HepG2 (cell line): Measurements from ENCODE around the gene AGAP1. TPM values are rescaled to one million over a fixed set of nuclear protein-coding genes. Genes with fewer than 3 reads are reported as not detected.
A peak's percentile ranks its signal among the peaks of the same experiment; 100 is the strongest.

Source experiments
- ATAC-seq: fragments of 200-7000 bp; cut with Tn5 transposase; 3 replicates; pipeline ENCODE4 v1.9.1; 2020; ENCODE audit warnings: mild to moderate bottlenecking, moderate library complexity
- BruUV-seq: library from RNA; stranded (reverse); fragments of 400-500 nt; replicated peaks from 2 replicates; lab custom pipeline; 2021; lab: Mats Ljungman, UMichigan
- CTCF ChIA-PET: fragments of 300-600 bp; formaldehyde crosslinking; extraction: SDS; loops from one replicate; lab custom pipeline; 2021; ENCODE audit warnings: low total read pairs, inconsistent platforms, low intra/inter-chr PET ratio; lab: Yijun Ruan, JAX
- POLR2A ChIA-PET: fragments of 350-600 bp; sonication (Branson Sonifier 250); formaldehyde crosslinking; loops from one replicate; lab custom pipeline; 2020; ENCODE audit warnings: antibody characterized with exemption, inconsistent platforms; lab: Yijun Ruan, JAX
- DNase-seq: peaks from one replicate; pipeline ENCODE4 v3.0.0-alpha.2; 2015; ENCODE audit warnings: low spot score
- FAIRE-seq: peaks from 3 replicates; lab custom pipeline; 2011; peaks lifted over from hg19 to GRCh38; lab: Jason Lieb, UNC
- H2AFZ ChIP-seq: one replicate; pipeline ENCODE4 v1.6.1; 2011; ENCODE audit warnings: low read length, inconsistent platforms
- H3K27ac ChIP-seq: fragments of 300-600 bp; 3 replicates; pipeline ENCODE4 v1.8.0; 2011; ENCODE audit warnings: mixed run types, mild to moderate bottlenecking, mixed read lengths, low read length, inconsistent platforms; ENCODE audit not compliant: insufficient read depth; ENCODE audit errors: extremely low read length
- H3K27me3 ChIP-seq, 2 experiments: fragments of 200-600 bp in 1 of 2; 2 replicates in 1 of 2; 3 replicates in 1 of 2; pipeline versions ENCODE4 v1.6.0 to v1.8.0; 2011; ENCODE audit warnings: low read length in 2 of 2, mild to moderate bottlenecking in 2 of 2, moderate library complexity in 2 of 2, inconsistent platforms in 1 of 2; ENCODE audit not compliant: insufficient read depth in 2 of 2, control insufficient read depth in 1 of 2
- H3K36me3 ChIP-seq, 2 experiments: fragments of 200-600 bp in 1 of 2; replicated peaks in 1 of 2; 2 replicates in 1 of 2; 3 replicates in 1 of 2; pipeline versions ENCODE4 v1.5.1 to v1.8.0; 2011; ENCODE audit warnings: low read length in 2 of 2, inconsistent platforms in 1 of 2; ENCODE audit not compliant: insufficient read depth in 2 of 2, control insufficient read depth in 1 of 2
- H3K4me1 ChIP-seq: 2 replicates; pipeline ENCODE4 v1.5.1; 2012; ENCODE audit warnings: low read length, inconsistent platforms; ENCODE audit not compliant: insufficient read depth
- H3K4me2 ChIP-seq: 2 replicates; pipeline ENCODE4 v1.6.0; 2011; ENCODE audit warnings: low read depth, low read length, inconsistent platforms
- H3K4me3 ChIP-seq, 3 experiments: fragments of 200-600 bp in 1 of 3; sonication (generic), shearing (Covaris generic) in 1 of 3; replicated peaks in 1 of 3; 2 replicates each; pipeline ENCODE4 v1.5.1; 2011 to 2016; ENCODE audit warnings: low read length in 3 of 3, inconsistent platforms in 2 of 3, low read depth in 2 of 3, mild to moderate bottlenecking in 2 of 3, control low read depth in 1 of 3, mixed read lengths in 1 of 3; ENCODE audit not compliant: insufficient read depth in 1 of 3
- H3K79me2 ChIP-seq: one replicate; pipeline ENCODE4 v1.6.1; 2011; ENCODE audit warnings: low read length, inconsistent platforms; ENCODE audit not compliant: insufficient read depth
- H3K9ac ChIP-seq: 2 replicates; pipeline ENCODE4 v1.6.0; 2011; ENCODE audit warnings: mild to moderate bottlenecking, low read depth, low read length, inconsistent platforms; ENCODE audit not compliant: insufficient read depth
- H3K9me3 ChIP-seq: 2 replicates; pipeline ENCODE4 v1.5.1; 2012; ENCODE audit warnings: mild to moderate bottlenecking, low read length
- H4K20me1 ChIP-seq: 2 replicates; pipeline ENCODE4 v1.6.0; 2011; ENCODE audit warnings: inconsistent platforms, mild to moderate bottlenecking, low read length, moderate library complexity; ENCODE audit not compliant: insufficient read depth
- AGO2 ChIP-seq: fragments of 200-400 bp; formaldehyde crosslinking; optimal IDR thresholded peaks from 2 replicates; pipeline ENCODE3; 2017; ENCODE audit warnings: mild to moderate bottlenecking, low read depth, low read length, moderate library complexity
- HOMEZ ChIP-seq: IDR thresholded peaks from 2 replicates; pipeline ENCODE4 v1.6.1; 2016; ENCODE audit warnings: low read depth
- HOXD1 ChIP-seq: sonication (generic); formaldehyde crosslinking; IDR thresholded peaks from 2 replicates; pipeline ENCODE4 v1.5.0; 2020; ENCODE audit warnings: missing genetic modification reagents
- KLF16 ChIP-seq, 2 experiments: sonication (generic) in 1 of 2; formaldehyde crosslinking in 1 of 2; IDR thresholded peaks; 2 replicates each; pipeline versions ENCODE4 v1.6.1 to v1.8.0; 2016 to 2023; ENCODE audit warnings: missing genetic modification reagents in 2 of 2, missing compliant biosample characterization in 1 of 2
- MIER3 ChIP-seq: IDR thresholded peaks from 2 replicates; pipeline ENCODE4 v1.6.1; 2016; ENCODE audit warnings: missing compliant biosample characterization, borderline replicate concordance
- NR1H2 ChIP-seq: sonication (generic); formaldehyde crosslinking; IDR thresholded peaks from 2 replicates; pipeline ENCODE4 v1.8.1; 2022; ENCODE audit warnings: low read depth, missing genetic modification reagents, borderline replicate concordance
- RBAK ChIP-seq: sonication (generic); formaldehyde crosslinking; IDR thresholded peaks from 2 replicates; pipeline ENCODE4 v1.5.1; 2020; ENCODE audit warnings: mild to moderate bottlenecking, missing genetic modification reagents
- SIN3A ChIP-seq: IDR thresholded peaks from 2 replicates; pipeline ENCODE4 v1.6.1; 2011; ENCODE audit warnings: low read depth, mild to moderate bottlenecking, control low read depth, low read length, borderline replicate concordance
- SNAPC5 ChIP-seq: sonication (generic); formaldehyde crosslinking; IDR thresholded peaks from 2 replicates; pipeline ENCODE4 v1.8.1; 2023; ENCODE audit warnings: mild to moderate bottlenecking, missing genetic modification reagents, borderline replicate concordance
- ZFY ChIP-seq: sonication (generic); formaldehyde crosslinking; IDR thresholded peaks from 2 replicates; pipeline ENCODE4 v1.4.0; 2020; ENCODE audit warnings: missing genetic modification reagents
- ZNF281 ChIP-seq: sonication (generic); formaldehyde crosslinking; IDR thresholded peaks from 2 replicates; pipeline ENCODE4 v1.4.0; 2020; ENCODE audit warnings: missing genetic modification reagents, borderline replicate concordance
- ZNF296 ChIP-seq: sonication (generic); formaldehyde crosslinking; conservative IDR thresholded peaks from 2 replicates; pipeline ENCODE4 v1.5.0; 2020; ENCODE audit warnings: mild to moderate bottlenecking, missing genetic modification reagents
- ZNF713 ChIP-seq: sonication (generic); formaldehyde crosslinking; IDR thresholded peaks from 2 replicates; pipeline ENCODE4 v1.4.0; 2020; ENCODE audit warnings: mild to moderate bottlenecking, missing genetic modification reagents
- WGBS: methylation state at CpG from one replicate; pipeline ENCODE4 v1.1.6; 2017; ENCODE audit warnings: low lambda C conversion rate; 5-methylcytosine and 5-hydroxymethylcytosine counted together
- in situ Hi-C: cut with HindIII; loops from 2 replicates; pipeline ENCODE4 v1.10.0; 2017; ENCODE audit warnings: low pct_unique_long_range_greater_than_20kb; ENCODE audit not compliant: extremely low pct_ligation_motif_present
- intact Hi-C: fragments of 100-400 bp; cut with micrococcal nuclease; formaldehyde crosslinking; loops from one replicate; pipeline ENCODE4 v1.10.0; 2022; ENCODE audit not compliant: unreplicated experiment
- polyA plus RNA-seq, 8 experiments: library from polyadenylated mRNA; depleted of rRNA in 3 of 8; stranded (reverse) in 7 of 8; unstranded in 1 of 8; fragments of >200 nt; fragmentation: Illumina TruSeq in 4 of 8; extraction: Trizol in 4 of 8; gene quantifications; 2 replicates each; pipeline versions ENCODE4 v1.2.1 to v1.2.3, GENCODE V29; 2011 to 2016; ENCODE audit warnings: low read depth in 4 of 8, missing spikeins in 1 of 8, mixed read lengths in 1 of 8; ENCODE audit not compliant: insufficient read depth in 1 of 8
- total RNA-seq, 5 experiments: library from RNA; depleted of rRNA; stranded (reverse); fragments of >200 nt; fragmentation: Illumina TruSeq; extraction: Trizol; gene quantifications; 2 replicates each; pipeline ENCODE4 v1.2.3, GENCODE V29; 2016; ENCODE audit warnings: low read depth in 1 of 5
- TF ChIP-seq, protein P1 (sequence below): sonication (generic); formaldehyde crosslinking; IDR thresholded peaks from 2 replicates; pipeline ENCODE4 v1.4.0; 2020; ENCODE audit warnings: missing genetic modification reagents
- TF ChIP-seq, protein P2 (sequence below): sonication (generic); formaldehyde crosslinking; IDR thresholded peaks from 2 replicates; pipeline ENCODE4 v1.5.0; 2020; ENCODE audit warnings: mild to moderate bottlenecking, missing genetic modification reagents, borderline replicate concordance

The AGAP1 gene
- total and polyA plus RNA-seq, 2 of the 13 experiments (the other 11 are each of a cell fraction or from before 2014, with no cell fraction given) = 21.2 to 32.7 TPM

- no peak for TF ChIP-seq RBAK (CRISPR knock-in tag)
- no peak for TF ChIP-seq NR1H2
- TF ChIP-seq, protein P1, sequence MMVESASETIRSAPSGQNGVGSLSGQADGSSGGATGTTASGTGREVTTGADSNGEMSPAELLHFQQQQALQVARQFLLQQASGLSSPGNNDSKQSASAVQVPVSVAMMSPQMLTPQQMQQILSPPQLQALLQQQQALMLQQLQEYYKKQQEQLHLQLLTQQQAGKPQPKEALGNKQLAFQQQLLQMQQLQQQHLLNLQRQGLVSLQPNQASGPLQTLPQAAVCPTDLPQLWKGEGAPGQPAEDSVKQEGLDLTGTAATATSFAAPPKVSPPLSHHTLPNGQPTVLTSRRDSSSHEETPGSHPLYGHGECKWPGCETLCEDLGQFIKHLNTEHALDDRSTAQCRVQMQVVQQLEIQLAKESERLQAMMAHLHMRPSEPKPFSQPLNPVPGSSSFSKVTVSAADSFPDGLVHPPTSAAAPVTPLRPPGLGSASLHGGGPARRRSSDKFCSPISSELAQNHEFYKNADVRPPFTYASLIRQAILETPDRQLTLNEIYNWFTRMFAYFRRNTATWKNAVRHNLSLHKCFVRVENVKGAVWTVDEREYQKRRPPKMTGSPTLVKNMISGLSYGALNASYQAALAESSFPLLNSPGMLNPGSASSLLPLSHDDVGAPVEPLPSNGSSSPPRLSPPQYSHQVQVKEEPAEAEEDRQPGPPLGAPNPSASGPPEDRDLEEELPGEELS (CRISPR knock-in tag) = no peak
- TF ChIP-seq MIER3 (CRISPR knock-in tag) = no peak
- no peak for TF ChIP-seq ZNF713
- no peak for TF ChIP-seq SNAPC5
- TF ChIP-seq SIN3A = no peak
- no peak for TF ChIP-seq ZNF296
- TF ChIP-seq, protein P2, sequence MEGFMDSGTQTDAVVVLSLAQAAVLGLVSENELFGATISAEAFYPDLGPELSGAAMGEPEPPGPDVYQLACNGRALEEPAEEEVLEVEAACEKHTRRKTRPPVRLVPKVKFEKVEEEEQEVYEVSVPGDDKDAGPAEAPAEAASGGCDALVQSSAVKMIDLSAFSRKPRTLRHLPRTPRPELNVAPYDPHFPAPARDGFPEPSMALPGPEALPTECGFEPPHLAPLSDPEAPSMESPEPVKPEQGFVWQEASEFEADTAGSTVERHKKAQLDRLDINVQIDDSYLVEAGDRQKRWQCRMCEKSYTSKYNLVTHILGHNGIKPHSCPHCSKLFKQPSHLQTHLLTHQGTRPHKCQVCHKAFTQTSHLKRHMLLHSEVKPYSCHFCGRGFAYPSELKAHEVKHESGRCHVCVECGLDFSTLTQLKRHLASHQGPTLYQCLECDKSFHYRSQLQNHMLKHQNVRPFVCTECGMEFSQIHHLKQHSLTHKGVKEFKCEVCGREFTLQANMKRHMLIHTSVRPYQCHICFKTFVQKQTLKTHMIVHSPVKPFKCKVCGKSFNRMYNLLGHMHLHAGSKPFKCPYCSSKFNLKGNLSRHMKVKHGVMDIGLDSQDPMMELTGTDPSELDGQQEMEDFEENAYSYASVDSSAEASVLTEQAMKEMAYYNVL (CRISPR knock-in tag) = no peak
These were observed 229.5 kb downstream of the AGAP1 start (continued) for GRCh38 chr2:235723371-235723770.

GRCh38 chr2:235723811-235724465 is 230.1 kb downstream of the AGAP1 start:
- CTCF ChIA-PET = no interaction called here
- FAIRE-seq (no peak), ATAC-seq (no peak), DNase-seq (no peak)
- Histone ChIP-seq H3K9ac (no peak overlapping the region), H3K27ac (no peak overlapping the region), H3K4me1 (peaks cover 30% of the 10 kb centered on the region), H3K36me3 (peaks cover 10 to 29% of the 10 kb centered on the region in 2 experiments), H3K79me2 (no peaks in the 10 kb centered on the region), H4K20me1 (no peaks in the 10 kb centered on the region), H3K9me3 (no peaks in the 10 kb centered on the region), H2AFZ (no peak overlapping the region), H3K27me3 (no peaks in the 10 kb centered on the region), H3K4me2 (no peak overlapping the region), H3K4me3 (no peak overlapping the region)
- POLR2A ChIA-PET = no interaction called here
- in situ Hi-C loops (no loop called here), intact Hi-C loops (no loop called here)
- BruUV-seq = no TSS peak
- WGBS = 98% methylated on average over 14 of the region's 16 CpGs
- TF ChIP-seq HOXD1 (CRISPR knock-in tag) (no peak), ZFY (CRISPR knock-in tag) (no peak), KLF16 (CRISPR knock-in tag; IDR thresholded peaks at IDR 0.05) (no peak), ZNF281 (no peak), AGO2 (peak; percentile 25), HOMEZ (no peak)
